ENCODE results near the gene OSBPL3. TPM values are rescaled to one million over a fixed set of nuclear protein-coding genes. Genes with fewer than 3 reads are reported as not detected.

The OSBPL3 gene
- total and polyA plus RNA-seq, 4 donors, result 0.28 to 3.0 (median 1.1) TPM

- DNase-seq (ENCODE audit: low spot score), result no peak
- H3K27me3 ChIP-seq (ENCODE audit: control insufficient read depth in 4 of 4, insufficient read depth in 4 of 4, low read length in 3 of 4), result no peaks in the 10 kb centered on the region
- no peaks in the 10 kb centered on the region for H3K4me1 ChIP-seq (ENCODE audit: control insufficient read depth in 4 of 4, insufficient read depth in 4 of 4, low read length in 3 of 4)
- TF ChIP-seq GABPA (IDR thresholded peaks at IDR 0.05 in 1 of 2, conservative IDR thresholded peaks at IDR 0.05 in 1 of 2), result no peak
- no peak for TF ChIP-seq ATF3 (IDR thresholded peaks at IDR 0.05)
- TF ChIP-seq RAD21 (IDR thresholded peaks at IDR 0.05), result no peak
- TF ChIP-seq REST (IDR thresholded peaks at IDR 0.05), result no peak
- TF ChIP-seq SP1 (IDR thresholded peaks at IDR 0.05), result no peak
- TF ChIP-seq CTCF (IDR thresholded peaks at IDR 0.05; ENCODE audit: low read depth, low read length, missing input control), result no peak
- no peak for TF ChIP-seq HNF4A (conservative IDR thresholded peaks at IDR 0.05)
- TF ChIP-seq NR2F2 (IDR thresholded peaks at IDR 0.05), result no peak
- no peak for TF ChIP-seq MAX (IDR thresholded peaks at IDR 0.05)
- no peak for TF ChIP-seq JUND (IDR thresholded peaks at IDR 0.05)
- no peak for TF ChIP-seq ZBTB33 (IDR thresholded peaks at IDR 0.05)
- no peak for TF ChIP-seq TAF1 (conservative IDR thresholded peaks at IDR 0.05)
- TF ChIP-seq HNF4G (IDR thresholded peaks at IDR 0.05), result no peak
- TF ChIP-seq FOXA1 (IDR thresholded peaks at IDR 0.05), result no peak
- no peak for TF ChIP-seq FOXA2 (IDR thresholded peaks at IDR 0.05)
- no peak for TF ChIP-seq RXRA (IDR thresholded peaks at IDR 0.05)
- TF ChIP-seq YY1 (IDR thresholded peaks at IDR 0.05), result no peak
- TF ChIP-seq EGR1 (IDR thresholded peaks at IDR 0.05; ENCODE audit: low read depth in 2 of 2), result no peak
- H3K4me3 ChIP-seq (ENCODE audit: low read depth in 1 of 3, low read length in 3 of 3), result no peak overlapping the region
- no peak overlapping the region for H3K9ac ChIP-seq (ENCODE audit: low read depth in 1 of 2, low read length in 2 of 2)
- no peaks in the 10 kb centered on the region for H3K36me3 ChIP-seq (ENCODE audit: control insufficient read depth in 4 of 4, insufficient read depth in 3 of 4, low read depth in 1 of 4, low read length in 3 of 4)
- H3K9me3 ChIP-seq (ENCODE audit: control insufficient read depth in 4 of 4, low read length in 3 of 4), result no peaks in the 10 kb centered on the region
- H3K27ac ChIP-seq (ENCODE audit: low read depth in 1 of 2, low read length in 2 of 2), result no peak overlapping the region
These were observed 128.2 kb downstream of the OSBPL3 start for GRCh38 chr7:24851786-24852185.

Measured in liver (tissue), 9 donors.